ENCODE measurements around the gene ZBED4.

The ZBED4 gene

GRCh38 chr22:49823289-49824045 lies 30.2 kb upstream of the ZBED4 start:
- DNase-seq (ENCODE audit: low spot score), result no peak
- in situ Hi-C loops (cut with MboI; ENCODE audit: low sequenced_read_pairs, unreplicated experiment), result no loop called here
- no peak for TF ChIP-seq CTCF (IDR thresholded peaks at IDR 0.05; ENCODE audit: borderline replicate concordance, control extremely low read depth, extremely low read depth, insufficient read depth, missing control alignments)

GRCh38 chr22:49824185-49824925 lies 29.3 kb upstream of the ZBED4 start:
- in situ Hi-C loops (cut with MboI; ENCODE audit: low sequenced_read_pairs, unreplicated experiment), result no loop called here
- TF ChIP-seq CTCF (IDR thresholded peaks at IDR 0.05; ENCODE audit: borderline replicate concordance, control extremely low read depth, extremely low read depth, insufficient read depth, missing control alignments), result no peak
- DNase-seq (ENCODE audit: low spot score), result no peak

DNA sequence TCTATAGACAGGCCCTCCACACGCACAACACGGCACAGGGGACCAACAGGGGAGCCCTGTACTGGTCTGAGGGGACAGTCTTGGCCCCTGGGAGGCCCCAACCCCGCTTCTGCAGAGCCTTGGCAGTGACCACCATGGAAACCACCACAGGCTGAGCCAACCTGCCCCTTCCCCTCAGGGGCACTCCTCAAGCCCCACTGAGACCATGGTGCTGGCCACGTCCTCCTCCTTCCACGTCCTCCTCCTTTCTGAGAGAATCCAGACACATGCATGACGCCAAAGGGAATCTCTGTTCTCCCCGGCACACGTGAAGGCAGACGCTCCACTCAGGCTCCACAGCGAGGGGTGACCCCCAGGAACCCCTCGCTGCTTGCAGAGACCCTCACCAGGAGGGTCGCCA lies 28.7 kb upstream of the ZBED4 start:
- no peak for TF ChIP-seq CTCF (IDR thresholded peaks at IDR 0.05; ENCODE audit: borderline replicate concordance, control extremely low read depth, extremely low read depth, insufficient read depth, missing control alignments)
- in situ Hi-C loops (cut with MboI; ENCODE audit: low sequenced_read_pairs, unreplicated experiment), result no loop called here
- no peak for DNase-seq (ENCODE audit: low spot score)

DNA sequence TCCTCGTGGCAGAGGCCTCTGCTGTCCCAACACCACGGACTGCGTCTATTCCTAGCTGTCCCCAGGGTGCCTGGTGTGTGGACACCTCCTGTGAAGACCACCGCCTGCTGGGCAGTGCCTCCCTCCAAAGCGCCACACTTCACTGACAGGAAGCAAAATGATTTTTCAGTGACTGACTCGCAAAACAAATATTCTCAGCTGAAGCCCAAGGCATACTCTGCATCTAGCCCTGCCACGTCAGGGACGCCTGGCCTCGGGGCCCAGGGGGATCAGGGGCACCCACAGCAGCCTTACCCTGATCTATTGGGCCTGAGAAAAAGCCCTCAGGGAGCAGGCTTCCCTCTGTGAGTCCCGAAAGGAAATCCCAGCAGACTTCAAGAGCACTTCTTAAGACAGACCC lies 28.2 kb upstream of the ZBED4 start:
- TF ChIP-seq CTCF (IDR thresholded peaks at IDR 0.05; ENCODE audit: borderline replicate concordance, control extremely low read depth, extremely low read depth, insufficient read depth, missing control alignments), result no peak
- in situ Hi-C loops (cut with MboI; ENCODE audit: low sequenced_read_pairs, unreplicated experiment), result no loop called here
- no peak for DNase-seq (ENCODE audit: low spot score)

DNA sequence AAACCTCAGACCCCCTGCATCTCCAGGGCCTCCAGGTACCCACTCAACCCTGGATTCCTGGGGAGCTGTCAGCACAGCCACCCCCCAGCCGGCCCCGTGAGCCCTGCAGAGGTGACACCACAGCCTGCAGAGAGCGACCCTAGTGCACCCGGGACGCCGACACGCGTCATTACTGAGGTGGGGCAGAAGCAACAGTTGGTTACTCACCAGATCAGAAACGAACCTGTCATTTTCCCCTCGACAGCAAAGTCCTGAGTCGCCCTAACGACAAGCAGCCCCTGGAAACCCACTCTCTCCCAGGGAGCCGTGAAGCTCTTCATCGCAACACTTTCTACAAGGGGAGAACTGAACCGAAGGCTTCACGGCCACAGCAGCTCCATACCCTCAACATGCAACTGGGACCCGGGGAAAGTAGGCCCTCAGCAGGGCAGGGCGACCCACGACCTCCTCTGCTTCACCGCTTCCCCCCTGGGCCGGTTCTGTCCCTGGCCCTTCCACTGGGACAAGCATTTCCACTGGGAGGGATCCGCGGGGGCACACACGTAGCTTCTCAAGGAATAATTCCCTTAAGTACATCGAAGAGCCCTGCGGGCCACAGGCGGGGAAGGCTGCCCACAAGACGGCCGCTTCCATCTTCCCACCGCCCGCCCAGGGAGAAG lies 27.6 kb upstream of the ZBED4 start:
- no peak for DNase-seq (ENCODE audit: low spot score)
- no peak for TF ChIP-seq CTCF (IDR thresholded peaks at IDR 0.05; ENCODE audit: borderline replicate concordance, control extremely low read depth, extremely low read depth, insufficient read depth, missing control alignments)
- in situ Hi-C loops (cut with MboI; ENCODE audit: low sequenced_read_pairs, unreplicated experiment), result no loop called here

DNA sequence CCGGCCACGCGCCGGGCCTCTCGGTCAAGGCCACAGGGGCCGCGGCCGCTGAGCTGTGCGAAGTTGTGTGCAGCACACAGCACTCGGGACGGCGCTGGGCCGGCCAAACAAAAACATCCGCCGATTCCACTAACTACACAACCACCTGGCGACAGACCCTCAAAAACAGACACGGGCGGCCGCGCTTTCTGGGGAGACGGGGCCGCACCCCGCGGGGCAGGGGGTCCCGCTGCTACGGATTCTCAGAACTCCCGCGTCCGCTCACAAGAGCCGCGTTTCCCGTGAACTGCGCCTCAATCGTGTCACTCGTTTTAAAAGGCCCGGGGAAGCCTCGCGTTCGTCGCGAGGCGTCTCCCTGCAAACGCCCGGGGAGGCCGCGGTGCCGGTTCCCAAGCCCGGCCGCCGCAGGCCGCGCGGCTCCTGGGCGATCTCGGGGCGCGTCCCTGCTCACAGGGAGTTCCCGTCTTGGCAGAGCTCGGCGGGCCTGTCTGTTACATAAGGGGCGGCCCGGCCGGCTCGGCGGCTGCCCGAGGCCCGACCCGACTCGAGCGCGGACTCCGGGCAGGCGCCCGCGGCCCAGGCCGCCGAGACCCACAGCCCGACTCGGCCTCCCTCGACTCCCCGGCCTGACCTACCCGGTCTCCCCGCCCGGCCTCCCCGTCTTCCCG lies 26.9 kb upstream of the ZBED4 start:
- DNase-seq (ENCODE audit: low spot score), result no peak
- in situ Hi-C loops (cut with MboI; ENCODE audit: low sequenced_read_pairs, unreplicated experiment), result no loop called here
- TF ChIP-seq CTCF (IDR thresholded peaks at IDR 0.05; ENCODE audit: borderline replicate concordance, control extremely low read depth, extremely low read depth, insufficient read depth, missing control alignments), result no peak
